OCI-LY1 (cell line): ENCODE results near the gene WFDC5.

ENCODE experiments used
- EZH2 ChIP-seq: fragments of 200-600 bp; sonication (generic), shearing (Covaris generic); IDR thresholded peaks from 2 replicates; pipeline ENCODE4 v1.8.0; 2017; ENCODE audit warnings: borderline replicate concordance, mixed run types, mild to moderate bottlenecking, antibody characterized with exemption, low read length, moderate library complexity, mixed read lengths
- TF ChIP-seq, protein P1 (sequence below): fragments of 200-600 bp; sonication (generic), shearing (Covaris generic); IDR thresholded peaks from 2 replicates; pipeline ENCODE4 v1.5.1; 2017; ENCODE audit warnings: mild to moderate bottlenecking, antibody characterized with exemption, low read length, moderate library complexity, mixed read lengths

DNA sequence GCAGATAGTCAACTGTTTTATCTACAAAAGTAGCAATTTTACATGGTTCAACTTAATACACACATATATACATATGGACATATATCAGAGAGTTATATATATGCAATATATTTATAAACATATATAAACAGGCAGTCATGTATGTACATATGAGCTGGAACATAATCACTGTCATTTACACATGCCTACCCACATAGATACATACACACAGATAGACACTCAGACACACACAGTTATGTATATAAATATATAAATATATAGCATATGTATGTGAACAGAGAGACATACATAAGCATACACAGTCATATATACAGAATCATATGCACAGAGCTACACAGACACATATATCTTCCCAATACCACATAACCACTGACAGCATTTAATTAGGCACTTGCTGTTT lies 2.2 kb downstream of the WFDC5 start:
- TF ChIP-seq, protein P1, sequence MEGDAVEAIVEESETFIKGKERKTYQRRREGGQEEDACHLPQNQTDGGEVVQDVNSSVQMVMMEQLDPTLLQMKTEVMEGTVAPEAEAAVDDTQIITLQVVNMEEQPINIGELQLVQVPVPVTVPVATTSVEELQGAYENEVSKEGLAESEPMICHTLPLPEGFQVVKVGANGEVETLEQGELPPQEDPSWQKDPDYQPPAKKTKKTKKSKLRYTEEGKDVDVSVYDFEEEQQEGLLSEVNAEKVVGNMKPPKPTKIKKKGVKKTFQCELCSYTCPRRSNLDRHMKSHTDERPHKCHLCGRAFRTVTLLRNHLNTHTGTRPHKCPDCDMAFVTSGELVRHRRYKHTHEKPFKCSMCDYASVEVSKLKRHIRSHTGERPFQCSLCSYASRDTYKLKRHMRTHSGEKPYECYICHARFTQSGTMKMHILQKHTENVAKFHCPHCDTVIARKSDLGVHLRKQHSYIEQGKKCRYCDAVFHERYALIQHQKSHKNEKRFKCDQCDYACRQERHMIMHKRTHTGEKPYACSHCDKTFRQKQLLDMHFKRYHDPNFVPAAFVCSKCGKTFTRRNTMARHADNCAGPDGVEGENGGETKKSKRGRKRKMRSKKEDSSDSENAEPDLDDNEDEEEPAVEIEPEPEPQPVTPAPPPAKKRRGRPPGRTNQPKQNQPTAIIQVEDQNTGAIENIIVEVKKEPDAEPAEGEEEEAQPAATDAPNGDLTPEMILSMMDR = no peak
- no peak for TF ChIP-seq EZH2
